ENCODE data around the gene OLFML2A.
"Not testable (repeated sequence)": the region's sequence is repeated elsewhere in the genome, so short reads cannot be mapped to it uniquely, and the experiment has no call there.

OLFML2A gene

GRCh38 chr9:124828489-124829333 lies 51.8 kb downstream of the OLFML2A start:
- H3K4me3 ChIP-seq (ENCODE audit: low read depth, low read length), result no peak overlapping the region
- TF ChIP-seq CTCF (IDR thresholded peaks at IDR 0.05; ENCODE audit: borderline replicate concordance, insufficient read depth, low read depth, low read length), result no peak

GRCh38 chr9:124829334-124829669 lies 52.4 kb downstream of the OLFML2A start:
- H3K4me3 ChIP-seq (ENCODE audit: low read depth, low read length), result no peak overlapping the region
- TF ChIP-seq CTCF (IDR thresholded peaks at IDR 0.05; ENCODE audit: borderline replicate concordance, insufficient read depth, low read depth, low read length), result no peak

GRCh38 chr9:124830593-124830992 lies 53.7 kb downstream of the OLFML2A start:
- no peak for TF ChIP-seq CTCF (IDR thresholded peaks at IDR 0.05; ENCODE audit: borderline replicate concordance, insufficient read depth, low read depth, low read length)
- no peak overlapping the region for H3K4me3 ChIP-seq (ENCODE audit: low read depth, low read length)

- no peak overlapping the region for H3K4me3 ChIP-seq (ENCODE audit: low read depth, low read length)
- TF ChIP-seq CTCF (IDR thresholded peaks at IDR 0.05; ENCODE audit: borderline replicate concordance, insufficient read depth, low read depth, low read length), result no peak
Measured at GRCh38 chr9:124831642-124832364, 54.9 kb downstream of the OLFML2A start.

GRCh38 chr9:124834591-124834990 lies 57.7 kb downstream of the OLFML2A start:
- H3K4me3 ChIP-seq (ENCODE audit: low read depth, low read length), result no peak overlapping the region
- TF ChIP-seq CTCF (IDR thresholded peaks at IDR 0.05; ENCODE audit: borderline replicate concordance, insufficient read depth, low read depth, low read length), result no peak

GRCh38 chr9:124835026-124835557 lies 58.2 kb downstream of the OLFML2A start:
- TF ChIP-seq CTCF (IDR thresholded peaks at IDR 0.05; ENCODE audit: borderline replicate concordance, insufficient read depth, low read depth, low read length), result no peak
- H3K4me3 ChIP-seq (ENCODE audit: low read depth, low read length), result no peak overlapping the region

GRCh38 chr9:124838132-124838531 lies 61.2 kb downstream of the OLFML2A start:
- H3K4me3 ChIP-seq (ENCODE audit: low read depth, low read length), result not testable (repeated sequence)

- H3K4me3 ChIP-seq (ENCODE audit: low read depth, low read length), result not testable (repeated sequence)
Measured at GRCh38 chr9:124838567-124839275, 61.8 kb downstream of the OLFML2A start.
